HepG2 (cell line): ENCODE results near the gene HDAC4. TPM values are rescaled to one million over a fixed set of nuclear protein-coding genes. Genes with fewer than 3 reads are reported as not detected.

ENCODE experiments used
- ATAC-seq: fragments of 200-7000 bp; cut with Tn5 transposase; 3 replicates; pipeline ENCODE4 v1.9.1; 2020; ENCODE audit warnings: mild to moderate bottlenecking, moderate library complexity
- BruUV-seq: library from RNA; stranded (reverse); fragments of 400-500 nt; replicated peaks from 2 replicates; lab custom pipeline; 2021; lab: Mats Ljungman, UMichigan
- CTCF ChIA-PET: fragments of 300-600 bp; formaldehyde crosslinking; extraction: SDS; loops from one replicate; lab custom pipeline; 2021; ENCODE audit warnings: low total read pairs, inconsistent platforms, low intra/inter-chr PET ratio; lab: Yijun Ruan, JAX
- POLR2A ChIA-PET: fragments of 350-600 bp; sonication (Branson Sonifier 250); formaldehyde crosslinking; loops from one replicate; lab custom pipeline; 2020; ENCODE audit warnings: antibody characterized with exemption, inconsistent platforms; lab: Yijun Ruan, JAX
- DNase-seq: peaks from one replicate; pipeline ENCODE4 v3.0.0-alpha.2; 2015; ENCODE audit warnings: low spot score
- FAIRE-seq: peaks from 3 replicates; lab custom pipeline; 2011; peaks lifted over from hg19 to GRCh38; lab: Jason Lieb, UNC
- H2AFZ ChIP-seq: one replicate; pipeline ENCODE4 v1.6.1; 2011; ENCODE audit warnings: low read length, inconsistent platforms
- H3K27ac ChIP-seq: fragments of 300-600 bp; 3 replicates; pipeline ENCODE4 v1.8.0; 2011; ENCODE audit warnings: mixed run types, mild to moderate bottlenecking, mixed read lengths, low read length, inconsistent platforms; ENCODE audit not compliant: insufficient read depth; ENCODE audit errors: extremely low read length
- H3K27me3 ChIP-seq, 2 experiments: fragments of 200-600 bp in 1 of 2; 2 replicates in 1 of 2; 3 replicates in 1 of 2; pipeline versions ENCODE4 v1.6.0 to v1.8.0; 2011; ENCODE audit warnings: low read length in 2 of 2, mild to moderate bottlenecking in 2 of 2, moderate library complexity in 2 of 2, inconsistent platforms in 1 of 2; ENCODE audit not compliant: insufficient read depth in 2 of 2, control insufficient read depth in 1 of 2
- H3K36me3 ChIP-seq, 2 experiments: fragments of 200-600 bp in 1 of 2; replicated peaks in 1 of 2; 2 replicates in 1 of 2; 3 replicates in 1 of 2; pipeline versions ENCODE4 v1.5.1 to v1.8.0; 2011; ENCODE audit warnings: low read length in 2 of 2, inconsistent platforms in 1 of 2; ENCODE audit not compliant: insufficient read depth in 2 of 2, control insufficient read depth in 1 of 2
- H3K4me1 ChIP-seq: 2 replicates; pipeline ENCODE4 v1.5.1; 2012; ENCODE audit warnings: low read length, inconsistent platforms; ENCODE audit not compliant: insufficient read depth
- H3K4me2 ChIP-seq: 2 replicates; pipeline ENCODE4 v1.6.0; 2011; ENCODE audit warnings: low read depth, low read length, inconsistent platforms
- H3K4me3 ChIP-seq, 3 experiments: fragments of 200-600 bp in 1 of 3; sonication (generic), shearing (Covaris generic) in 1 of 3; replicated peaks in 1 of 3; 2 replicates each; pipeline ENCODE4 v1.5.1; 2011 to 2016; ENCODE audit warnings: low read length in 3 of 3, inconsistent platforms in 2 of 3, low read depth in 2 of 3, mild to moderate bottlenecking in 2 of 3, control low read depth in 1 of 3, mixed read lengths in 1 of 3; ENCODE audit not compliant: insufficient read depth in 1 of 3
- H3K79me2 ChIP-seq: one replicate; pipeline ENCODE4 v1.6.1; 2011; ENCODE audit warnings: low read length, inconsistent platforms; ENCODE audit not compliant: insufficient read depth
- H3K9ac ChIP-seq: 2 replicates; pipeline ENCODE4 v1.6.0; 2011; ENCODE audit warnings: mild to moderate bottlenecking, low read depth, low read length, inconsistent platforms; ENCODE audit not compliant: insufficient read depth
- H3K9me3 ChIP-seq: 2 replicates; pipeline ENCODE4 v1.5.1; 2012; ENCODE audit warnings: mild to moderate bottlenecking, low read length
- H4K20me1 ChIP-seq: 2 replicates; pipeline ENCODE4 v1.6.0; 2011; ENCODE audit warnings: inconsistent platforms, mild to moderate bottlenecking, low read length, moderate library complexity; ENCODE audit not compliant: insufficient read depth
- AGO2 ChIP-seq: fragments of 200-400 bp; formaldehyde crosslinking; optimal IDR thresholded peaks from 2 replicates; pipeline ENCODE3; 2017; ENCODE audit warnings: mild to moderate bottlenecking, low read depth, low read length, moderate library complexity
- RBM22 ChIP-seq: fragments of 200-400 bp; formaldehyde crosslinking; optimal IDR thresholded peaks from 2 replicates; pipeline ENCODE3; 2017; ENCODE audit warnings: mild to moderate bottlenecking, low read length, moderate library complexity
- SNAPC5 ChIP-seq: sonication (generic); formaldehyde crosslinking; IDR thresholded peaks from 2 replicates; pipeline ENCODE4 v1.8.1; 2023; ENCODE audit warnings: mild to moderate bottlenecking, missing genetic modification reagents, borderline replicate concordance
- USF2 ChIP-seq, 2 experiments: sonication (generic) in 1 of 2; formaldehyde crosslinking in 1 of 2; IDR thresholded peaks; 2 replicates each; pipeline versions ENCODE4 v1.5.1 to v1.6.1; 2011 to 2020; ENCODE audit warnings: borderline replicate concordance in 1 of 2, low read depth in 1 of 2, low read length in 1 of 2, mild to moderate bottlenecking in 1 of 2, missing genetic modification reagents in 1 of 2, moderate library complexity in 1 of 2
- WGBS: methylation state at CpG from one replicate; pipeline ENCODE4 v1.1.6; 2017; ENCODE audit warnings: low lambda C conversion rate; 5-methylcytosine and 5-hydroxymethylcytosine counted together
- in situ Hi-C: cut with HindIII; loops from 2 replicates; pipeline ENCODE4 v1.10.0; 2017; ENCODE audit warnings: low pct_unique_long_range_greater_than_20kb; ENCODE audit not compliant: extremely low pct_ligation_motif_present
- intact Hi-C: fragments of 100-400 bp; cut with micrococcal nuclease; formaldehyde crosslinking; loops from one replicate; pipeline ENCODE4 v1.10.0; 2022; ENCODE audit not compliant: unreplicated experiment
- polyA plus RNA-seq, 8 experiments: library from polyadenylated mRNA; depleted of rRNA in 3 of 8; stranded (reverse) in 7 of 8; unstranded in 1 of 8; fragments of >200 nt; fragmentation: Illumina TruSeq in 4 of 8; extraction: Trizol in 4 of 8; gene quantifications; 2 replicates each; pipeline versions ENCODE4 v1.2.1 to v1.2.3, GENCODE V29; 2011 to 2016; ENCODE audit warnings: low read depth in 4 of 8, missing spikeins in 1 of 8, mixed read lengths in 1 of 8; ENCODE audit not compliant: insufficient read depth in 1 of 8
- total RNA-seq, 5 experiments: library from RNA; depleted of rRNA; stranded (reverse); fragments of >200 nt; fragmentation: Illumina TruSeq; extraction: Trizol; gene quantifications; 2 replicates each; pipeline ENCODE4 v1.2.3, GENCODE V29; 2016; ENCODE audit warnings: low read depth in 1 of 5
- TF ChIP-seq, protein P1 (sequence below): sonication (generic); formaldehyde crosslinking; IDR thresholded peaks from 2 replicates; pipeline ENCODE4 v1.4.0; 2020; ENCODE audit warnings: mild to moderate bottlenecking, missing genetic modification reagents

The HDAC4 gene
- total and polyA plus RNA-seq, 2 of the 13 experiments (the other 11 are each of a cell fraction or from before 2014, with no cell fraction given), result 10.1 to 11.5 TPM

- BruUV-seq, result no TSS peak
- DNase-seq, result no peak
- Histone ChIP-seq H3K36me3 (peaks cover 5% of the 10 kb centered on the region in 2 experiments; a peak in 4 of 5 replicates), H4K20me1 (peaks cover 27% of the 10 kb centered on the region; the same call in 1 of the 2 replicates), H3K4me1 (no peaks in the 10 kb centered on the region), H3K4me2 (no peak overlapping the region), H3K4me3 (no peak overlapping the region), H3K27ac (no peak overlapping the region), H3K9me3 (no peaks in the 10 kb centered on the region), H3K27me3 (no peaks in the 10 kb centered on the region), H3K9ac (no peak overlapping the region), H2AFZ (no peak overlapping the region), H3K79me2 (peaks cover 44% of the 10 kb centered on the region)
- TF ChIP-seq AGO2 (peak; percentile 3), USF2 (IDR thresholded peaks at IDR 0.05; ENCODE audit: low read depth, low read length) (no peak), USF2 (CRISPR knock-in tag; IDR thresholded peaks at IDR 0.05; ENCODE audit: borderline replicate concordance) (no peak), RBM22 (peak; percentile 8)
- in situ Hi-C loops, result no loop called here
- ChIA-PET POLR2A (no interaction called here), CTCF (no interaction called here)
- WGBS, result 93% methylated on average over 14 of the region's 17 CpGs
- ATAC-seq, result no peak
- no peak for FAIRE-seq
- intact Hi-C loops, result no loop called here
Observed at GRCh38 chr2:239387811-239388210, 13.0 kb downstream of the HDAC4 start.

DNA sequence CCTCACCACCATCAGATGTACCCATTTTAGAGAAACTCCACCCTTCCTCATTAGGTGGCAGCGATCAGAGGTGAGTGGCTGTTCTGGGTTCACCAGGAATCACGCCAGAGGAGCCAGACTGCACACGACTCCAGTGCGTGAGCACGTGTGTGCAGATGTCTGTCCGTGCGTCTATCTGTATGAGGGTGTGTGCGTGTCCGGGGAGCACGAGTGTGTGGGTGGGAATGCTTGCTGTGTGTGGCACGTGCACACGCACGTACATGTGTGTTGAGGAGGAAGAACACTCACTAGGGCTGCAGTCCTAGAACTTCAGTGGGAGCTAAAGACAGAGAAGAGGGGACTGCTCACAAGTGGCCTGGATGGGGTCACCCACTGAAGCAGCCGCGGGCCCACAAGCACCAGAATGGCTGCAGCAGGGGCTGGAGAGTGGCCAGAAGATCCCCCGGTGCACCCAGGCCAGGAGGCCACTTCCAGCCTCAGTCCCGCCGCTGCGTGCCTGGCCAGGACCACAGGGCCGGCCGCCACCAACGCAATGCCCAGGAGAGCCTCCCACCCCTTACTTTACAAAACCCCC is 13.9 kb downstream of the HDAC4 start:
- ATAC-seq, result no peak
- no peaks in the 10 kb centered on the region for H3K27me3 ChIP-seq
- no peak for DNase-seq
- H3K79me2 ChIP-seq, result peaks cover 36% of the 10 kb centered on the region
- no peak for FAIRE-seq
- ChIA-PET CTCF (no interaction called here), POLR2A (no interaction called here)
- peaks cover 5% of the 10 kb centered on the region in 2 experiments; a peak in 4 of 5 replicates for H3K36me3 ChIP-seq
- intact Hi-C loops, result no loop called here
- no peaks in the 10 kb centered on the region for H3K4me1 ChIP-seq
- no peak overlapping the region for H3K4me3 ChIP-seq
- H3K9me3 ChIP-seq, result no peaks in the 10 kb centered on the region
- H2AFZ ChIP-seq, result no peak overlapping the region
- no TSS peak for BruUV-seq
- H4K20me1 ChIP-seq, result peaks cover 18% of the 10 kb centered on the region; the same call in 1 of the 2 replicates
- no peak for TF ChIP-seq SNAPC5 (CRISPR knock-in tag)
- TF ChIP-seq, protein P1, sequence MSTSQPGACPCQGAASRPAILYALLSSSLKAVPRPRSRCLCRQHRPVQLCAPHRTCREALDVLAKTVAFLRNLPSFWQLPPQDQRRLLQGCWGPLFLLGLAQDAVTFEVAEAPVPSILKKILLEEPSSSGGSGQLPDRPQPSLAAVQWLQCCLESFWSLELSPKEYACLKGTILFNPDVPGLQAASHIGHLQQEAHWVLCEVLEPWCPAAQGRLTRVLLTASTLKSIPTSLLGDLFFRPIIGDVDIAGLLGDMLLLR, result no peak
- TF ChIP-seq, all 625 proteins: peak for 0
- Histone ChIP-seq H3K9ac (no peak overlapping the region), H3K4me2 (no peak overlapping the region), H3K27ac (no peak overlapping the region)
- WGBS, result 98% methylated on average over 19 of the region's 22 CpGs
- in situ Hi-C loops, result no loop called here
